Measurements from ENCODE around the gene TERC. TPM values are rescaled to one million over a fixed set of nuclear protein-coding genes. Genes with fewer than 3 reads are reported as not detected.

Gene TERC
- total RNA-seq, 1 donor from 2014 or later, result 2.9 TPM

DNA sequence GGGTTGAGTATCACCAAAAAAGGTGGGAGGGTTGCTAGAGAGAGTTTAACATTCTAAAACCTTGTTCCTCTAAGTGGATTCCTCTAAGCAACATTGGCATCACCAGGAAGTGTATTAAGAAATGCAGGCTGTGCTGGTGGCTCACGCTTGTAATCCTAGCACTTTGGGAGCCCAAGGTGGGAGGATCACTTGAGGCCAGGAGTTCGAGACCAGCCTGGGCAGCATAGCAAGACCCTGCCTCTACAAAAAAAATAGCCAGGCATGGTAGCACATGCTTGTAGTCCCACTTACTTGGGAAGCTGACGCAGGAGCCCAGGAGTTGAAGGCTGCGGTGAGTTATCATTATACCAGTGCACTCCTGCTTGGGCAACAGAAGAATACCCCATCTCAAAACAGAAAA, 13.0 kb upstream of the TERC start:
- H3K4me1 ChIP-seq, result peaks cover 25% of the 10 kb centered on the region
- intact Hi-C loops (cut with DNase I), result no loop called here
- DNase-seq (no peak), ATAC-seq (no peak)
- peaks cover 85% of the 10 kb centered on the region for H3K36me3 ChIP-seq
- TF ChIP-seq, protein P1, sequence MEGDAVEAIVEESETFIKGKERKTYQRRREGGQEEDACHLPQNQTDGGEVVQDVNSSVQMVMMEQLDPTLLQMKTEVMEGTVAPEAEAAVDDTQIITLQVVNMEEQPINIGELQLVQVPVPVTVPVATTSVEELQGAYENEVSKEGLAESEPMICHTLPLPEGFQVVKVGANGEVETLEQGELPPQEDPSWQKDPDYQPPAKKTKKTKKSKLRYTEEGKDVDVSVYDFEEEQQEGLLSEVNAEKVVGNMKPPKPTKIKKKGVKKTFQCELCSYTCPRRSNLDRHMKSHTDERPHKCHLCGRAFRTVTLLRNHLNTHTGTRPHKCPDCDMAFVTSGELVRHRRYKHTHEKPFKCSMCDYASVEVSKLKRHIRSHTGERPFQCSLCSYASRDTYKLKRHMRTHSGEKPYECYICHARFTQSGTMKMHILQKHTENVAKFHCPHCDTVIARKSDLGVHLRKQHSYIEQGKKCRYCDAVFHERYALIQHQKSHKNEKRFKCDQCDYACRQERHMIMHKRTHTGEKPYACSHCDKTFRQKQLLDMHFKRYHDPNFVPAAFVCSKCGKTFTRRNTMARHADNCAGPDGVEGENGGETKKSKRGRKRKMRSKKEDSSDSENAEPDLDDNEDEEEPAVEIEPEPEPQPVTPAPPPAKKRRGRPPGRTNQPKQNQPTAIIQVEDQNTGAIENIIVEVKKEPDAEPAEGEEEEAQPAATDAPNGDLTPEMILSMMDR (IDR thresholded peaks at IDR 0.05), result no peak
- H3K4me3 ChIP-seq, result no peak overlapping the region
- no peaks in the 10 kb centered on the region for H3K27me3 ChIP-seq (ENCODE audit: low read depth)
- no peak overlapping the region for H3K27ac ChIP-seq
- H3K9me3 ChIP-seq, result no peaks in the 10 kb centered on the region

DNA sequence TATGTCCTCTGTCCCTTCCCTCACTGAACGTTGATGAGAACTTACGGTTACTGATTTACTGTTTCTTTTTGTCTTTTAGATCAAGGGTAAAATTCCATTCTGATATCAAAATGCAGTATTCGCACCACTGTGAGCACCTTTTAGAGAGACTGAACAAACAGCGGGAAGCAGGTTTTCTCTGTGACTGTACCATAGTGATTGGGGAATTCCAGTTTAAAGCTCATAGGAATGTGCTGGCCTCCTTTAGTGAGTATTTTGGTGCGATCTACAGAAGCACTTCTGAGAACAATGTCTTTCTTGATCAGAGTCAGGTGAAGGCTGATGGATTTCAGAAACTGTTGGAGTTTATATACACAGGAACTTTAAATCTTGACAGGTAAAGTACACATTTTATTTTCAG, 9.3 kb upstream of the TERC start:
- H3K36me3 ChIP-seq, result peaks cover 49% of the 10 kb centered on the region
- H3K27me3 ChIP-seq (ENCODE audit: low read depth), result no peaks in the 10 kb centered on the region
- intact Hi-C loops (cut with DNase I), result no loop called here
- H3K4me1 ChIP-seq, result peaks cover 25% of the 10 kb centered on the region
- H3K27ac ChIP-seq, result peak overlapping the region; percentile 99
- no peak for ATAC-seq
- peak overlapping the region; percentile 95 for H3K4me3 ChIP-seq
- TF ChIP-seq, protein P1 (IDR thresholded peaks at IDR 0.05), result no peak
- no peaks in the 10 kb centered on the region for H3K9me3 ChIP-seq
- no peak for DNase-seq

DNA sequence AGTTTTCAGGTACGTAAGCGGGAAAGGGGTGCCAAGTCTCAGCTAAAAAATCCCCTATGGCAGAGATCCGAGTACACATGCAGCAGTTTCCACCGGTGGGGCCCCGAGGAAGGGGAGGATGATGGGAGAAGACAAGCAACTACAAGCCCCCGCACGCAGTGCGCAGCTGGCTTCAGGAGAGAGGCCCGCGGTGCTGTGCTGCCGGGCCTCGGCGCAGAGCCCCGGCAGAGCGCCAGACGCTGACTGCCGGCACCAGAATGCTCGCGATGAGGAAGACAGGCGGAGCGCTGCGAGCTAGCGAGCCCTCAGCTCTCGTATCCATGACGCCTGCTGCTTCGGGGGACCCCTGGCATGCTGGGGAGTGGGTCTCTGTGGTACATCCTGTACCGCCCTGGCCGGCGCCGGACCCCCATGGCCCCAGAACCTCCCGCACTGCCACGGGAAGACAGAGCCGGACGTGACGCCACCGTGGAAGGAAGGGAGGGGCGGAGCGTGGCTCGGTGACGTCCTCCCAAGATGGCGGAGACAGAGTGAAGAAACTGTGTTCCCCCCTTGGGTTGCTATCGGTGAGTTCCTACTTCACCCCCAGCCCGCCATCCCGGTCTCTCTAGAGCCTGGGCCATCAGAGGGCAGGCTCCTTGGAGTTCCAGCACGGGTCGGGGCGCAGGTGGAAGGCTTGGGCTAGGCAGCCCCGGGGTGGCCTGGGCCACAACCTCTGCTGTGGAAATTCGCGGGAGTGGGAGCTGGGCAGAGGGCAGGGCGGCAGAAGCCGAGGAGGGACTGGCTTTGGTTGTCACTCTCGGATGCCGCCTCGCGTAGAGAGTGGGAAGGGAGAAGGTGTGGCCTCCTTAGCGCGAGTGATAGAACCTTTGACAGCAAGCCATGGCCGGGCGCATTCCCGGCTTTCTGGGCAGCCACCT, 8.3 kb upstream of the TERC start, which contains the start of gene MYNN:
Gene MYNN, plus strand, starts transcription at position 500 of the 920 bp plus-strand sequence. CDS start 900 bp downstream, outside the sequence.
- no peaks in the 10 kb centered on the region for H3K9me3 ChIP-seq
- ATAC-seq, result peak; percentile 95 to 96
- intact Hi-C loops (cut with DNase I), result no loop called here

DNA sequence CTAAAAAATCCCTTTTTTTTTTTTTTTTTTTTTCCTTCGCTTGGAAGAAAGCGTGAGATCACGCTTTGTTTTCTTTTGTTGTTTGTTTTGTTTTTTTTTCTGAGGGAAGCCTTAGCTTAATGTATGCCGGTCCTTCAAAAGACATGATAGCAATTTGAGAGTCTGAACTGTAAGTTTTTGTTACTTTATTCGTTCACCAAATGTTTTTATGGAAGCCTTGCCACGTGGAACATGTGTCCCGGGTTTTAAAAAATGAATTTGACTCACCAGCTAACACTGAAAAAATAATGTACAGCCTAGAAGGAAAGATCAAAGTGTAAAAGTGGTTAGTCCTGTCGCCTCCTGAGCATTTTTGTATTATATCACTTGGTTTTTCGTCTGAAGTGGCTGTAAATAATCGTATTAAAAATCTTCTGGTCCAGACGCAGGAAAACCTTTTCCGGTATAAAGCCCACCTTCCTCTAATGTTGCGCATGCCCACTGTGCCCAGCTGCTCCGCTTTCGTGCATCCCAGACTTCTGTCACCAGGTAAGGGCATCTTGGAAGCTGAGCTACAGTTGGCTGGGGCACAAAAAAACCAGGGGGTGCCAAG, 7.5 kb upstream of the TERC start:
- Histone ChIP-seq H3K27me3 (ENCODE audit: low read depth) (no peaks in the 10 kb centered on the region), H3K9me3 (no peaks in the 10 kb centered on the region), H3K4me3 (peak overlapping the region; percentile 95), H3K27ac (peak overlapping the region; percentile 99), H3K36me3 (peaks cover 32% of the 10 kb centered on the region), H3K4me1 (peaks cover 25% of the 10 kb centered on the region)
- TF ChIP-seq, protein P1 (IDR thresholded peaks at IDR 0.05), result no peak
- ATAC-seq (peak; percentile 83 to 88), DNase-seq (peak; percentile 79)
- intact Hi-C loops (cut with DNase I), result no loop called here

More for the DNA sequence above, 8.3 kb upstream of the TERC start, which contains the start of gene MYNN:
- H3K4me1 ChIP-seq, result peaks cover 25% of the 10 kb centered on the region
- peak; percentile 94 for DNase-seq
- H3K27ac ChIP-seq, result peak within 1 kb of the TSS; percentile 99
- peaks cover 39% of the 10 kb centered on the region for H3K36me3 ChIP-seq
- H3K27me3 ChIP-seq (ENCODE audit: low read depth), result no peaks in the 10 kb centered on the region
- TF ChIP-seq, protein P1 (IDR thresholded peaks at IDR 0.05), result peak; percentile 21
- peak within 1 kb of the TSS; percentile 95 for H3K4me3 ChIP-seq

DNA sequence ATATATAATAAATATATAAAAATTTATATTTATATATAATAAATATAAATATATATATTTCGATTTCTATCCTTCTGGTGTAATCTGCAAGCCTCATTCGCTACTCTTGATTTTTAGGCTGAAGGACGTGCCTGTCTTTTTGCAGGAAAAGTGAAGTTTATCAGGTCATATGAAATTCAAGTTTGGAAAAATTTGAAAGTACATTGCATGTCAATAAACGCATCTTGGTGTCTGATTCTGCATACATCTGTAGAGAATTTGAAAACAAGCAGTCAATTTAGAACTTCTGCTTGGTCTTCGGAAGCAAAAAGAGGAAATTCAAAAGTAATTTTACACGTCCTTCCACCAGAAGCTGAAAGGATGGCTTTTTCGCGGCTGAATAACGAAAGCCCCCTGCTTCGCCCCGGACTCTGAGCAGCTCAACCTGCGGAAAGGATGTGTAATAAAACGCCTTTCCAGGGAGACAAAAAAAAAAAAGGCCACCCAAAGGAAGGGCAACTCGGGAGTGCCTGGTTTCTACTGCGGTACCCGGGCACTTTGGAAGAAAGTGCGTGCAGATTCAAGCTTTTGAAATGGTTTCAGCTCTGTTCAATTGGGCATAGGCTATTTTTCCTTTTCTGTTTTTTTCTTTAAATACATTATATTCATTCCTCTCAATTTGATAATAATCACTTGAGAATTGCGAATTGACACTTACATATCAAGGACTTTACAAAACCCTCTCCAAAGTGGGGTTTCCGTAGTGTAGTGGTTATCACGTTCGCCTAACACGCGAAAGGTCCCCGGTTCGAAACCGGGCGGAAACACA, 6.8 kb upstream of the TERC start:
- Histone ChIP-seq H3K36me3 (peaks cover 25% of the 10 kb centered on the region), H3K27ac (peak overlapping the region; percentile 99), H3K4me3 (peak overlapping the region; percentile 95), H3K4me1 (peaks cover 25% of the 10 kb centered on the region), H3K27me3 (ENCODE audit: low read depth) (no peaks in the 10 kb centered on the region), H3K9me3 (no peaks in the 10 kb centered on the region)
- peak; percentile 52 for DNase-seq
- ATAC-seq, result peak; percentile 47 to 67
- intact Hi-C loops (cut with DNase I), result no loop called here
- TF ChIP-seq, protein P1 (IDR thresholded peaks at IDR 0.05), result no peak
